GM21515 (cell line): ENCODE data around the gene LRCH1.

Source experiments
- ATAC-seq: cut with Tn5 transposase; IDR thresholded peaks from one replicate; pipeline ENCODE4 v1.9.1; 2021; ENCODE audit not compliant: unreplicated experiment

Gene LRCH1

DNA sequence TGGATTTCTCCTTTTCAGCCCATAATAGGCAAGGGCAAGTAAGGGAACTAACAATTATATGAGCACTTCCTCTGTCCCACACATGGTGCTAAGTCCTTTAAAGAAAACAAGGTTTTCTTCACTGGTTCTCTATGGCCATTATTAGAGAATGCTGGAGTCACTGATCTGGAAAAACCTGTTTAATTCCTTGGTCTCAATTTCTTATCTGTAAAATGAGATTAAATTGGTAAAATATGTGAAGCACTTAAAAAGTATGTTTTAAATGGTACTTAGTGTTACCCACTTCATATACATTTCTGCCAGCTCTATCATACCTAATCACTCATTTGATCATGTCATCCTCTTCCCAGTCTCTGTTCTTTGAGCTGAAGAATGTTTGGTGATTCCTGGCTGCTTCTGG, 39.4 kb downstream of the LRCH1 start:
- ATAC-seq = no peak

- ATAC-seq = no peak
Observed at GRCh38 chr13:46593398-46593797, 40.4 kb downstream of the LRCH1 start.

GRCh38 chr13:46594374-46595078, 41.6 kb downstream of the LRCH1 start:
- ATAC-seq = no peak

DNA sequence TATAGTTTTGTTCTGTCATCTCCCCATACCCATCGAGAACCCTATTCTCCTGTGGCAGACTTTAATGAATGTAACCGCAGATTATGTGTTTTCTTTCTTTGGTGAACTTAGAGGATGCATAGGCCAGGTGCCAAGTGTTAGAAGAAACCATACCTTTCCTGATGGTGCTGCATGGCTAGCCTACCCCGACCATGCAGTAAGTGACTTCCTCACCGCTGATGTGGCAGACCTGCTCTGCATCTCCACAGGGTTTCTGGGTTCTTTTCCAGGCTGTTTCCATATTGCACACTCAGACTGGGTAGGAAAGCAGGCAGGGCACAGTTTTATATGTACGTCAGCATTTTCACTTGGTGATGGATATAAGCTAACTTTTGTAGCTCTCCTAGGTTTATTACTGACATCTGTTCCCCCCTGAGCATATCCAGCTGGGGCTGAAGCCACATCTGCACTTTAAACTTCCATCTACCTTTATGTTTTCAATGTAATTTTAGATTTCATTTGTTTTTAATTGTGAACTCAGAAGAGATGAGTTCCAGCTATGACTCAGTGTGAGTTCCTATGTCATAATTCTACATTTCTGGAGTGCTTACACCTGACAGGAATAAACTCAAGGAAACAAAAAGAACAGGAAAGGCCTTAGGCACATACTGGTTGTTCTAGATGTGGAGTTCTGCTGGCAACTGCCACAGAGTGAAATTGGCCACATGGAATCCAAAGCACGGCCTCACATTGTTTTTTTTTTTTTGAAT, 42.3 kb downstream of the LRCH1 start:
- ATAC-seq = no peak

- no peak for ATAC-seq
Observed at GRCh38 chr13:46595885-46596275, 42.9 kb downstream of the LRCH1 start.

DNA sequence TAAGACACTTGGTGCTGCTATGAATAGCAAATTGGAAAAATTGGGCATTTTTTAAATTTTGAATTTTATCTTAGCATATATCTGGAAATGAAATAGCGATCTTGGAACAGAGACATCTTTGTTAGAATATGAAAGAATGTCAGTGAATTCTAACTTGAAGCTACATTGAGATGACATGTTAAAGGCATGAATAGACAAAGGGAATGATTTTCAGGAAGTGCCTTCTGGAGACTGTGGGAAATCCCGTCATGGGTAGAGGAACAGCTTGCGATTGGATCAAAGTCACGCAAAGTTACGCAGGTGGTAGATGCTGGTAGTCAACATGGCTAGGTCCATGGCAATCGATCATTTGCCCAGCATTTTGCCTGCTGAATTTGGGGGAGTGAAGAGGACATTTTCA, 43.5 kb downstream of the LRCH1 start:
- no peak for ATAC-seq

DNA sequence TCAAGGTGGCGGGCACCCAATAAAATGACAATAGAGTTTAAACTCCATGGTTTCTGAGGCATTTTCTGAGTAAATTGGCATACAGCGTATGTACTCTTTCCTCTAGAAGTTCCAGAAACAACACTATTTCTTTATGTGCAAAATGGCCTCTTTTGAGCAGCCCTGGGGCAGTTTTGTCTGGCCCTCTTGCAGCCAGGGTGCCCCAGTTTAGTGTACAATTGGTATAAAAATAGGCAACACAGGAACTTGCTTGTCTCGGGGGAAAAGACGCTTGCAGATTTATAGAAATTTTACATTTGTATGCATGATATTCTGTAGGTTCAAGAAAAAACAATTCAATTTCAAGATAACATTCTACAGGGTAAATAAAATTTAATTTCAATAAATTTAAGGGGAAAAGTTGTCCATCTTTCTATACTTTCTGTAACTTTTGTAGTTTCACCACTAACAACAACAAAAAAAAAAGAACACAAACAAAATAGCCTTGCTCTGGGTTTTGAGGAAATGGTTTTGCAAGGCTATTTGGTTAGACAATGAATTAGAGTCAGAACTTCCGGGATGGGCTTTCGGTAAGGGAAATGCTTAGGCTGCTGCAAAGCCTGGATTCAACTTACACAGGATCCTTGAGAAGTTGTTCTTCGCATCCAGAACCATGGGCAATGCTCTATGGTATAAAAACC, 45.3 kb downstream of the LRCH1 start:
- peak; percentile 46 for ATAC-seq

- ATAC-seq = peak; percentile 47
Observed at GRCh38 chr13:46598820-46599180, 45.8 kb downstream of the LRCH1 start.

GRCh38 chr13:46600943-46601311, 48.0 kb downstream of the LRCH1 start:
- ATAC-seq = no peak

- ATAC-seq = no peak
Observed at GRCh38 chr13:46602531-46602930, 49.6 kb downstream of the LRCH1 start.

DNA sequence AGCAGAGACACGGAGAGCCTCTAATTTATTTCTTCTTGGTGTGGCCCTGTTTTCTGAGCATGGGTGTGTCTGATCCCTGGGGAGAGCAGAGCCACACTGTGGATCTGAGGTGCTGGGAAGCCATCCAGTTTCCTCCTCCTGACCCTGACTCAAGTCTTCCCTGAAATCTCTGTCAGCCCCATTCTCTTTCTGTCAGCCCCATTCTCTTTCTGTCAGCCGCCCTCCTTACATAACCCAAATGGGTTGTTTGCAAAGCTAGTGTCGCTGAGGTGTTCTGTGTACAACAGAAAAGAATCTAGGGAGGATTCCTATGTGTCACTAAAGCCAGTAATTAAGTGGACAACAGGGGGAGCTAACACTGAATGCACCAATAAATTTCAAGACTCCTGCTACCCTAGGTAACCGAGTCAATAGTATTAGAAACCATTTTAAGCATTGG, 50.2 kb downstream of the LRCH1 start:
- ATAC-seq = no peak

GRCh38 chr13:46604226-46604990, 51.4 kb downstream of the LRCH1 start:
- ATAC-seq = no peak

DNA sequence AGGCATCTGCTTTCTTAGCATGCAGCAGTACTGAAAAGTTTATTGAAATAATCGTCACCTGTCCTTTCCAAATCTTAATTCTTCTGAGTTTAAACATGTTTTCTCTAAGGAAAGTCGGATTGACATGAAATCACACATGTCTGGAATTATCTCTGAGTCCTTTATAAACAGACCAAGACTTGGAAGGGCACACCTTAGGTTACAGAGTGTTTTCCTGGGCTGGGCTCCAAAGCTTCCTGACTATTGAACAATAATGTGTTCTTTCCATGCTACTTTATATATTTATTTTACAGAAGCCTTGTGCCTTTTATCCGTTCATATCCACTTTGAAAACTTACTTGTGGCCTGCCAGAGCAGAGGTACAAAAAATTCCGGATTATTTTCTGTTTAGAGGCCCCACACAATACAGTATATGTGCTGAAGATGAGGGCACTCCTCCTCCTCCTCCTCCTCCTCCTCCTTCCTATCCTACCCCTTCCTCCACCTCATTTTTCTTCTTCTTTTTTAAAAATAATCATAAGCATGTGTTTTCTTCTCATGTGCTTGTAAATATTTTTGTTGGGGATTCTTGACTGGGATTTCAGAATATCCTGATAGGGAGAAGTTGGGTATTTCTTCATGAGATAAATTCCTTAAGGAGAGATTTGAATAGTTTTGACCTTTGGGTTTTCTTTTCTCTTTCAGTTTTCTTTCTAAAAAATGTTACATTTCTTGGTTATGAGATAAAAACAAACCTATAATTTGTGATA, 52.3 kb downstream of the LRCH1 start:
- no peak for ATAC-seq

DNA sequence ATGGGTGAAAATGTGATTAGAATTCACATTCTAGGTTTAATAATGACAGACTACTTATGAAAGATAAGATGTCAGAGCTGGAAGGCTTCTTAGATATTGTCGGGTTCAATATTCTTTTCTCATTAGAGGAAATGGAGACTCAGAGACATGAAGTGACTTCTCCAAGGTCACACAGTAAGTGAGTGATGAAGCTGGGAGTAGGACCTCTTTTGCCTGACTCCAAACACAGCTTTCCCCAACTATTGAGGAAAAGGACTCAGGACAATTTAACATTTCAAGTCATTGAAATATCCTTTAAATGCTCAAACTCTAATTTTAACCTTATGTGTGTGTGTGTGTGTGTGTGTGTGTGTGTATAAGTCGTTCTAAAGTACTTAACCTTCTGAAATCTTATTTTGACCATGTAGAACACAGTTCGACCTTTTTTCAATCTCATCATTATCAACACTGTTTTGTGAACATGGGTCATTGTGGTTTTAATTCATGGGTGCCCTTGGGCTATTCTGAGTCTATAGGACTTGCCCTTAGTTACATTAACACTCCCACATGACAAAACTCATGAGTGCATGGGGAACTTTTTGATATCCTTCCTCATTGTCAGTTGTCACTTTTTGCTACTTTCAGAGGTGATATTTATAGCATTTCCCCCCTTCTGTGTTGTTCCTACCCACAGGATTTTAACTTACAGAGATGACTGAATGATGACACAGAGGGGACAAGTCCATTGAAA, 53.0 kb downstream of the LRCH1 start:
- ATAC-seq = no peak

- no peak for ATAC-seq
Observed at GRCh38 chr13:46606970-46607369, 54.0 kb downstream of the LRCH1 start.

GRCh38 chr13:46607768-46608564, 55.0 kb downstream of the LRCH1 start:
- ATAC-seq = no peak

DNA sequence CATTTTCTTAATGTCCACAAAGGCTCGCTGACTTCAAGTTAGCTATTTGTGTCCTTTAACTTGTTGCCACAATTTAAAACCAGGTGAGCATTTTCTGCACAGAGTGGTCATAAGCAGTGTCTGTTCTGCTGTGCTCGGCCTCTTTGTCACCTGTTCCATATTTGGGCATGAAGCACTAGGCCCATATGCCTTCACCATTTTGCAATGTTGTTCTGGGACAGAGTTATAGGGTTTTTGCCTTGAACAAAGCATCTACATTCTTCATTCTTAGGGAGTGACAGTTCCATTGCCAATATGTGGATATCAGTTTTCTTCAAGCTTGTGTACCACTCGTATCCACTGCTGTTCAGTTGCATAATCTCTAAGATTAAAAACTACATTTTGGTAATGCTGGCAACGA, 56.1 kb downstream of the LRCH1 start:
- no peak for ATAC-seq

- ATAC-seq = no peak
Observed at GRCh38 chr13:46609726-46610125, 56.8 kb downstream of the LRCH1 start.

DNA sequence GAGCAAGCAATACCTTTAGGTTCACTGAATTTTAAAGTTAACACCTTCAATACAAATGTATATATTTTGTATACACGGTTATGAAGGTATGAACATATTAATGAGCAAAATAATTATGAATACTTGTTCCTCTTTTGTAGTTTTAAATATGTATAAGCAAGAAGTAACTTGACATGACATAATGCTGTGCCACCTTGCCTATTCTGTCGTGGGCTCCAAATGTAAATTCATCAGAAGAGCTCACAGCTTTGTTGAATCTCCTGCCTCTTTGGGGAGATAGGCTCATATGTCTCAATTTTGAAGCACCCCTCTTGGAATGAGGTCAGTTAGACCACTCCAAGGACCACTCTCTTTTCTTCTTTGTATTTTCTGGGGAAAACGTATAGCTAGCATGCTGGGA, 59.3 kb downstream of the LRCH1 start:
- no peak for ATAC-seq
